ENCODE results near the gene SPG7.

The SPG7 gene

DNA sequence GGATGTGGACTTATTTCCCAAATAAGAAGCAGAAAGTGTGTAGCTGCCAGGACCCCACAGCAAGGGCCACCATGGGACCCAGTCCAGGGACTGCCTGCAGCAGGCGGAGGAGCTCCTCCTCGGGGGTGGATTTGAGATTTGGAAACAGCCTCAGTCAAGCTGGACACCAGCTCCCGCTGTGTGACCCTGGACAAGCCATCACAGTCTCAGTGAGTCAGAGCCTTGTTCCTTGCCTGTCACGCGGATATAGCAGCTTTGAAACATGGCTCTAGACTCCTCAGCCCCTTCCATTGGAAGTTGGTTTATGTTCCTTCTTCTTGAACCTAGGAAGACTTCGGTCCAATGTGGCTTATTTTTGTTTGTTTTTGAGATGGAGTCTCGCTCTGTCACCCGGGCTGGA, 92.8 kb downstream of the SPG7 start:
- DNase-seq = peak; percentile 13 to 50 (median 34)

DNA sequence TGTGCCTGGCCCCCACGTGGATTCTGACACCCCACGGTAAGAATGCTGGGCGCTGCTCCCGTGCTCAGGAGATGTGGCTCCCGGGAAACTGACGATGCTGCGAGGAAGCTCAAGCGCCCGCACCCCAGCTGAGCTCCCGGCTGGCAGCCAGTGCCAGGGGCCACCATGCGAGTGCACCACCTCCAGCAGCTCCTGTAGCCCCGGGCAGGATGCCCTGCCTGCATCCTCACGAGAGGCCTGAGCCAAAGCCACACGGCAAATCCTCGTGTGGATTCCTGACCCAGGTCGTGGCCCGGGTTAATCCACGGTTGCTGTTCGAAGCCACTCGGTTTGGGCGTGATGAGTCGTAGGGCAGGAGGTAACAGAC, 93.7 kb downstream of the SPG7 start:
- DNase-seq = no peak

DNA sequence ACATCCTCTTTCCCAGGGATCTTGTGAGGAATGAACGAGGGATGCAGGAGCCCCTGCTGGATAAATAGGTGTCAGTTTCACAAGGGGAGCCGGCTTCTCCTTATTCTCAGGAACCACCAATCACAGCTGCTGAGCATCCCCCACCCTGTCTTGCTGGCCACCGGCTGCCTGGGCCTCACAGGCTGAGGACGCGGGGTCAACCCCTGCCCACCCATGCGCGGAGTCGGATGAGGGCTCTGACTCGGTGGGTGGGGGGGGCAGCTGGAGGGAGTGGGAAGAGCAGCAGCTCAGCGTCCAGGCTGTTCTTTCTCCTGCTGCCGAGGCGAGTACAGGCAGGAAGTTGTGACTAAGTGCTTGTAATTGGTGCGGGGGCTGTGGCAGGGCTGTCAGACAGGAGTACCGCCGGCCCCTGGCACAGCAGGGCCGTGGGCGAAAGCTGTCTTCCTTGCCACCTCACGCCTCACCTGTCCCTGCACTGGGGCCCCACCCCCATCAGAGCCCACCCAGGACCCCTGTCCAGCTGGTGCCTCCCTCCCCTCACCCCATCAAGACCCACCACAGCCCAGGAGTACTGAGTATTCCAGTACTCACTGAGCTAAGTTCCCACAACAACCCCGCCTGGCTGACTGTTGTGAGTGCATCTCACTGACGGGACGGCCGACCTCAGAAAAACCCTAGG, 94.2 kb downstream of the SPG7 start:
- peak; percentile 70 to 84 (median 81) for DNase-seq

DNA sequence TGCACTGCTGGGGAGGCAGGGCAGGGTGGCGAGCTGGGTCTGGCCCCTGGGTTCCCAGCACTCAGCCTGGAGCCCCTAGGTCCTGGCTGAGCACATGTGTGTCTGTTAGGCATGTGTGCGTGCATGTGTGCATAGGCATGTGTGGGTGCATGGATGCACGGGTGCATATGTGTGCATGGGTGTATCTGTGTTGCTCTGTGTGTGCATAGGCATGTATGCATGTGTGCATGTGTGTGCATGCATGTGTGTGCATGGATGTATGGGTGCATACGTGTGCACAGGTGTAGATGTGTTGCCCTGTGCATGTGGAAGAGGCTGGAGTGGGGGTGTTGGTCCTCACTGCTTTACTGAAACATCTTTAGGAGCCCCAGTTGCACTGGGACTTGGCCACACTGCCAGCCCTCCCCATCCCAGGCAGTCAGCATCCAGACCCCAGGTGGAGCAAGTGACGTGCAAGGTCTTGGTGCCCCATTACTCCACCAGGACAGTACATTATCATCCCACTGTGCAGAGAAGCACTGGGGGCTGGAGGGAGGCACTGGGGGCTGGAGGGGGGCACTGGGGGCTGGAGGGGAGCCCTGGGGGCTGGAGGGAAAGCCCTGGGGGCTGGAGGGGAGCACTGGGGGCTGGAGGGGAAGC, 94.9 kb downstream of the SPG7 start:
- no peak for DNase-seq

DNA sequence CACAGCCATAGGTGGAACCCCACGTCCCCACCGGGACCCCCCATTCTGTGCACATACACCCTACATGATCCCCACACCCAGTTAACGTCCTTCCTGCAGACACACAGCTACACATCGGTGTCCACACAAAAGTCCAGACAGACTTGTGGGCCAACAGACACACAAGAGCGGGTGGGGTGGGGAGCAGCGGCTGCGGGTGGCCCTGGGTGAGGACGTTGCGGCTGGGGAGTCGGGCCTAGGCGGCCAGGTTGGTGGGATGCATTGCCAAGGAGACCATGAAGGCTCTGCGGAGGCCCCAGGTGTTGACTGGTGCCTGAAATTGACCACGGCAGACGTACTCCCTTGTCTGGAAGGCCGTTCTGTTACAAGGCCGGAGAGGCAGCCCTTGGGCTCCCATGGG, 96.6 kb downstream of the SPG7 start:
- no peak for DNase-seq

DNA sequence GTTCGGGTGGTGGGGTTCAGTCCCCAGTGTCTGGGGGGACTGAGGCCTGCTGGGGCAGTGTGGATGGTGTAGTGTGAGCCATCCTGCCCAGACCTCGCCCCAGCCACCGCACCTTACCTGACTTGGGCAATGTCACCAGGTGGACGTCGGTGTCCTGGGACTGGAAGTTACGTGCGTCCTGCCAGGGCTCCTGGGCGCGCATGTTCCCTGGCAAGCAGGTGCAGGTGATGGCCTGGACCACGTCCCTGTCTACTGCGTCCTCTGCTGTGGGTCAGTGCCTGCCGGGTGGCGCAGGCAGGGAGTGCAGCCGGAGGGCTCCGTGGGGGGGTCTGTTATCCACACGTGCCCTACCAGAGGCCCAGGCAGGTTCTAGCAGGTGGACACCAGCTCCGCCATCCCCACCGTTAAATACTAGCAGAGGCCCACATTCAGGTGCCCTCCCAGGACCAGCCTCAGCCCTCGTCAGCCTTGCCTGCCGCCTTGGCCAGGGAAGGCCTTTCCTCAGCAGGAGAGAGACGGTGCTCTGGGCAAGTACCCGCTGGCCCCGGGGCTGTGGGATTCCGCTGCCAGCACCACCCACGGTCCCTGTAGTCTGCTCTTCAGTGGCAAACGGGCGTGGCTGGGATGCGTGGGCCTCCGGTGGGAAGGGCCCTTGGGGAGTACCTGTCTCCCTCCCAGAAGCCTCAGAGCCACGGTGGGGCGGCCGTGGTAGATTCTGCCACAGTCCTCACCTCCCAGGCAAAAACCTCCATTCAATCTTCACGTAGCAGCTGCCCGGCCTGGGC, 97.2 kb downstream of the SPG7 start:
- no peak for DNase-seq

DNA sequence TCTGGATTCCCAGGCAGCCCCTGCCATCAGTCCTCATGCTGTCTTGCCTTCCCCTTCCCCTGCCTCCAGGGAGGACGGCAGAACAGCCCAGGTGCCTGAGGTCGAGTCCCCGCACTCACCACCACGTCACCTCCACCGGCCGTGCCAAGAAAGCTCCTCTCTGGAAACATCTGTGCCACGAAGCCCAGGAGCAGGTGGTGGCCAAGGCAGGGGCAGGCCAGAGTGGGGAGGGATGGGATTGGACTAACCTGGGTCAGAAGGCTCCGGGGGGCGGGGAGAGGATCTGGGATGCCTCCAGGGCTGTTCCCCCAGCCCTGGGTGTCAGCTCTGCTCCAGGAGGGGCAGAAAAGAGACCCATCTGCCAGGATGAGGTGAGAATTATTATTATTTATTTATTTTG, 97.8 kb downstream of the SPG7 start:
- no peak for DNase-seq
